Measurements from ENCODE around the gene ESPL1.
"Not testable (repeated sequence)": the region's sequence is repeated elsewhere in the genome, so short reads cannot be mapped to it uniquely, and the experiment has no call there.

Gene ESPL1

DNA sequence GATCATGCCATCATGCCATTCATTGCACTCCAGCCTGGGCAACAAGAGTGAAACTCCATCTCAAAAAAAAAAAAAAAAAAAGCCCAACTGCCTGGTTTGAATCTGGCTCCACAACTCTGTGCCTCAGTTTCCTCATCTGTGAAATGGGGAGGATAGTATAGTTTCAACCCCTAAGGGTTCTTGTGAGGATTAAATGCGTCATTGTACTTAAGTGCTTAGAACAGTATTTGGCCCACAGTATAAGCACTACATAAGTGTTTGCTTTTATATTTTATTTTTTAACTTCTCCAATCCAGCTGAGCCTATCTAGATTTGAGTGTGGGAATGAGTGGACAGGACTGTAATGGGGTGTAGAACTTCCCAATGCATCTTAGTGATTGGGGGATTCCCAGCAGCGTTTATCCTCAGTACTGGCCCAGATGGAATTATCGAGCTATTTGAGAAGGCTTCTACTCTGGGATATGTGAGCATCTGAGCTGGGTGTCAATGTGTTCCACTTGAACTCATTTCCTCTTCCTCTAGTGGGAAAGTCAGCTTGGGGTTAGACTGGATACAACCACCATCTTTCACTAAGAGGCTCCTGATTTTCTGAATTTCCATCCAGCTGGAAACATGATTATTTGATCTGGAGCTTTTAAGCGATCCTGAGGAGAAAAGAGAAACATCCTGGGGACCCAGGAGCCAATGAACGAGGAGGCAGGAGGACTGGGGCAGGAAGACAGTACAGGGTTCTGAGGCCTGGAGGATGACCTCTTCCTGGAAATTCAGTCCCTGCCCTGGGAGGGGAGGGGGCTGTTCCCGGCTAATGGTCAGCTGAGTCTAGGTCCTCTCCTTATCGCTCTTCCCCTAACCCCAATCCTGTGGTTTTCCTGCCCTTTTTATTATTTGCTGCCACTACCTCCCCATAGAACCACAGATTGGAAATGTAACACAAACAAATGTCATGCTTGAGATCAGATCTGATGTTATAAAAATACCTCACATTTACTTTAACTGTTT lies 9.3 kb upstream of the ESPL1 start:
- no peak for DNase-seq (ENCODE audit: low read depth)

DNA sequence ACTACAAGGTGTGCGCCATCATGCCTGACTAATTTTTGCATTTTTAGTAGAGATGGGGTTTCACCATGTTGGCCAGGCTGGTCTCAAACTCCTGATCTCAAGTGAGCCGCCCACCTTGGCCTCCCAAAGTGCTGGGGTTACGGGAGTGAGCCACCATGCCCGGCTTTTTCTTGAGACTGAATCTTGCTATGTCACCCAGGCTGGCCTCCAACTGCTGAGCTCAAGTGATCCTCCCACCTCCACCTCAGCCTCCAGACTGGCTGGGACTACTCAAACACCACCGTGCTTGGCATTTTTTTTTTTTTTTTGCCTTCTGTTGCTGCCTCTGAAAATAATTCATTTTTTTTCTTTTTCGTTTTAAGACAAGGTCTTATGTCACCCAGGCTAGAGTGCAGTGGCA lies 8.2 kb upstream of the ESPL1 start:
- DNase-seq (ENCODE audit: low read depth), result no peak

- DNase-seq (ENCODE audit: low read depth), result no peak
Observed at GRCh38 chr12:53265783-53266182, 2.3 kb upstream of the ESPL1 start.

GRCh38 chr12:53267306-53267998 lies 647 bp upstream of the ESPL1 start:
- DNase-seq (ENCODE audit: low read depth), result no peak

DNA sequence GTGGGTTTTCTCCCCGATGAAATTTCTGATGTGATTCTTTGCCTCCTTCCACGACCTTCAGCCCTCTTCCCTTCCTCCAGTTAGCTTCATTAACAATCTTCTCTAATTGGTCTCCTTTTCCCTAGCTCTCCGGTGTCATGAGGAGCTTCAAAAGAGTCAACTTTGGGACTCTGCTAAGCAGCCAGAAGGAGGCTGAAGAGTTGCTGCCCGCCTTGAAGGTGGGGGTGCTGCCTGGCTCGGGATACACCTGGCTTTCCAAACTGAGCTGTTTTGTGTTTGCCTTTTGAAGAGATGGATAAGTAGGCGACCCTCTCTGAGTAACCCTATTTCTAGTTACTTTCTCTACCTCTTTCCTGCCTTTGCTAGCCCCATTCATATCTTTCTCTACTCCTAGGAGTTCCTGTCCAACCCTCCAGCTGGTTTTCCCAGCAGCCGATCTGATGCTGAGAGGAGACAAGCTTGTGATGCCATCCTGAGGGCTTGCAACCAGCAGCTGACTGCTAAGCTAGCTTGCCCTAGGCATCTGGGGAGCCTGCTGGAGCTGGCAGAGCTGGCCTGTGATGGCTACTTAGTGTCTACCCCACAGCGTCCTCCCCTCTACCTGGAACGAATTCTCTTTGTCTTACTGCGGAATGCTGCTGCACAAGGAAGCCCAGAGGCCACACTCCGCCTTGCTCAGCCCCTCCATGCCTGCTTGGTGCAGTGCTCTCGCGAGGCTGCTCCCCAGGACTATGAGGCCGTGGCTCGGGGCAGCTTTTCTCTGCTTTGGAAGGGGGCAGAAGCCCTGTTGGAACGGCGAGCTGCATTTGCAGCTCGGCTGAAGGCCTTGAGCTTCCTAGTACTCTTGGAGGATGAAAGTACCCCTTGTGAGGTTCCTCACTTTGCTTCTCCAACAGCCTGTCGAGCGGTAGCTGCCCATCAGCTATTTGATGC lies 797 bp downstream of the ESPL1 start:
- no peak for DNase-seq (ENCODE audit: low read depth)

DNA sequence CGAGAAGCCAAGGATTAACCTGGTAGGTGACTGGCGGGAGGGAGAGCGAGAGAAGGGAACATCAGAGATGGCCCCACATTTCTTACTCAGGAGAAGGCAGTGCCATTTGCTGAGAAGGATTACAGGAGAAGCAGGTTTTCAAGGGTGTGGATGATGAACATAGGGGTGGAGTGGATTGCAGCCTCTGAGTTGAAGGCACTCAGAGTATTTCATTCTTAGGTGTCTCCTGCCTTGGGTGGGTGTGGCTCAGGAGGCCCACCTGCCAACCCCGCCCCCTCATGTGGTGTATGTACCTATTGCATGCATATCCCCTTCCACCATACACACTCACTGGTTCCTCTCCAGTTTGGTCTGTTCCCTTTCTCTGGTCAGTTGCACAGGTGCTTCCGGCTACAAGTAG lies 6.3 kb downstream of the ESPL1 start:
- DNase-seq (ENCODE audit: low read depth), result no peak

GRCh38 chr12:53276511-53276910 lies 8.4 kb downstream of the ESPL1 start:
- no peak for DNase-seq (ENCODE audit: low read depth)

DNA sequence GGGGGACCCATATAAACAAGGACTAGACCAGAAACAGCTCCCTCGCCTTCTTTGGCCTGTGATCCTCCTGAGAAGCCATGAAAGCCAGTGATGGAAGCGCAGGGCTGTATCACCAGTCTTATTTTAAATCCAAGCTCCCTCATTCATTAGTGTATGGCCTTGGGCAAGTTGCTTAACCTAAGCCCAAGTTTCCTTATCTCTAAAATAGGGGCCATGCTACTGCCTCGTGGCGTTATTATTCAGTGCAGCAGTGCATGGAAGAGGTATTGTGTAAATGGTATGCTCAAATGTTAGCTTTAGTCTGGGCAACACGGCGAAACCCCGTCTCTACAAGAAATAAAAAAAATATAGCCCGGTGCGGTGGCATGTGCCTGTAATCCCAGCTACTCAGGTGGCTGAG lies 9.9 kb downstream of the ESPL1 start:
- no peak for DNase-seq (ENCODE audit: low read depth)

- DNase-seq (ENCODE audit: low read depth), result no peak
Observed at GRCh38 chr12:53279283-53279869, 11.3 kb downstream of the ESPL1 start.

GRCh38 chr12:53279888-53280498 lies 11.9 kb downstream of the ESPL1 start:
- DNase-seq (ENCODE audit: low read depth), result no peak

GRCh38 chr12:53286448-53286847 lies 18.3 kb downstream of the ESPL1 start:
- DNase-seq (ENCODE audit: low read depth), result no peak

- DNase-seq (ENCODE audit: low read depth), result peak; percentile 63
Observed at GRCh38 chr12:53287741-53288216, 19.7 kb downstream of the ESPL1 start.

DNA sequence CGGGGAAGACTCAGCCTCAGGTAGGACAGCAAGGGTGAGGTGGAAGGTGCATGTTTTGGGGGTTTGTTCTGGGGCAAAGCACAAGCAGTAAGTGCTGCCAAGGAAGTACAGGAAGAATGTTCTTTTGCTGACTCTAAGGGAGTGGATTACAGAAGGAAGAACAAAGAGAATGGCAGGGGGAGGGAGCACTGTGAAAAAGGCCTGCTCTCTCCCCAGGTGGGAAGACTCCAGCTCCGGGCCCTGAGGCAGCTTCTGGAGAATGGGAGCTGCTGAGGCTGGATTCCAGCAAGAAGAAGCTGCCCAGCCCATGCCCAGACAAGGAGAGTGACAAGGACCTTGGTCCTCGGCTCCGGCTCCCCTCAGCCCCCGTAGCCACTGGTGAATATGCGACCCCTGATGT lies 20.2 kb downstream of the ESPL1 start:
- DNase-seq (ENCODE audit: low read depth), result no peak

DNA sequence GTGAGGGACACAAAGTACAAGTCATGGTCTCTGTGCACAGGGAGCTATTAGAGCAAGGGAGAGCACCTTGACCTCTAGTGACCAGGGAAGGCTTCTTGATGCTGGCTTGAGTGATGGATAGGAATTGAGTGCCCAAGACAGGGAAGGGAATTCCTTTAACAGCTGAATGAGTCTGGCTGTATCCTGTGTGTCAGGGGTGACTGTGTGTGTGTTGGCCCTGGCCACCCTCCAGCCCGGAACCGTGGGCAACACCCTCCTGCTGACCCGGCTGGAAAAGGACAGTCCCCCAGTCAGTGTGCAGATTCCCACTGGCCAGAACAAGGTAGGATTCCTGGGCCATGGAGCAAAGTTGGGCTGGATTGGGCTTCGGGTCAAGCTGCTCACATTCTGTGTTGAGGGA lies 21.8 kb downstream of the ESPL1 start:
- DNase-seq (ENCODE audit: low read depth), result no peak

DNA sequence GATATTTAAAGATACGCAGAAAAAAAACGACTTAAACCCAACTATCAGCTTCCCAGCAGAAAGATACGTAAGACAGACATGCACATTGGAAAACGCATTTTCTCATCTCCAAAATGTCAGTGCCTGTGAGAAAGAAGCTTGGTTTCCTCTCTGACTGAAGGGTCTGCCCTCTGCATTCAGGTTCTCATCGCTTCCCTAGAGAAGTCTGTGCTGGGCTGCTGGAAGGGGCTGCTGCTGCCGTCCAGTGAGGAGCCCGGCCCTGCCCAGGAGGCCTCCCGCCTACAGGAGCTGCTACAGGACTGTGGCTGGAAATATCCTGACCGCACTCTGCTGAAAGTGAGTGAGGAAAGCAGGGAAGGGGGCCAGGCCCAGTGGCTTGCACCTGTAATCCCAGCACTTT lies 22.6 kb downstream of the ESPL1 start:
- no peak for DNase-seq (ENCODE audit: low read depth)

GRCh38 chr12:53292426-53292825 lies 24.3 kb downstream of the ESPL1 start:
- no peak for DNase-seq (ENCODE audit: low read depth)

DNA sequence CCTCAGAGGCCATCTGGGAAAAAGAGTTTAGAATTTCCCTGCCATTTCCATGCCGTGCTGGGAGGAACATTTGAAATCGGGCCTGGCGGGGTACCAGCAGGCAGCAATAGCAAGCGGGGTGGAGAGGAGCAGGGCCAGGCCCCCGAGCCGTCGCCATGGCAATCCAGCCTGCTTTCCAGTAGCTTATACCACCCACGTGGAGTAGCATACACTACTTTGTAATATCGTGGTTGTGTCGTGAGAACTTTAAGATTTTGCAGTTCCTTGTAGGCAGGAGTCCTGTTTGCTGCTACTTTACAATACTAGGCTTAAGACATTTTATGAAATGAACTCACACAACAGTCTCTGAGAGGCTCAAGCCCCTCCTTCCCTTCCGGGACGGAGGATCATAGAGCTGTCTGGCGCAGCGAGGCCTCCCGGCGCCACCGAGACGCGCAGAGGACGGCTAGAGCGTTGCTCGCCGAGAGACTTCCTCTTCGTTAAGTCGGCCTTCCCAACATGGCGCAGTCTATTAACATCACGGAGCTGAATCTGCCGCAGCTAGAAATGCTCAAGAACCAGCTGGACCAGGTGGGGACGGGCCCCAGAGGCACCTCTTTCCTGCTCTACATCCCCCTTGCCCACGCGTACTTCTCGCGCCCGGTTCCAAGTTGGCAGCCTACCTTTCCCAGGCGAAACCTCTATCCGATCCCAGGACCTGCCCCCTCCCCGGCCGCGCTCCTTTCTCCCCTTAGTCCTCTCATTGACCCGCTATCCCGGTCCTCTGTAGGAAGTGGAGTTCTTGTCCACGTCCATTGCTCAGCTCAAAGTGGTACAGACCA lies 27.2 kb downstream of the ESPL1 start, which contains the start of gene PFDN5:
PFDN5 (plus strand) TSS at position 473 of the 821 bp plus-strand sequence; CDS start at position 499, 26 bp downstream.
- DNase-seq (ENCODE audit: low read depth), result peak; percentile 76

- DNase-seq (ENCODE audit: low read depth), result no peak
Observed at GRCh38 chr12:53295891-53296219, 27.8 kb downstream of the ESPL1 start.

DNA sequence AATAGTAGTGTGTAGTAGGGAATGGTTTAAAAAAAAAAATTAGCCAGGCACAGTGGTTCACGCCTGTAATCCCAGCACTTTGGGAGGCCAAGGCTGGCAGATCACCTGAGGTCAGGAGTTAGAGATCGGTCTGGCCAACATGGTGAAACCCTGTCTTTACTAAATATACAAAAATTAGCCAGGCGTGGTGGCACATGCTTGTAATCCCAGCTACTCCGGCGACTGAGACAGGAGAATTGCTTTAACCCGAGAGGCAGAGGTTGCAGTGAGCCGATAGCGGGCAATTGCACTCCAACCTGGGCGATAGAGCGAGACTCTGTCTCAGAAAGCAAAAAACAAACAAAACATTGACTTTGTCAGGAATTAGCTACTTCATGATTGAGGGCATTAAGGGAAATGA lies 29.0 kb downstream of the ESPL1 start:
- DNase-seq (ENCODE audit: low read depth), result not testable (repeated sequence)

- no peak for DNase-seq (ENCODE audit: low read depth)
Observed at GRCh38 chr12:53298164-53298563, 30.1 kb downstream of the ESPL1 start.
